HepG2 (cell line): ENCODE measurements around the gene FAM184B. TPM values are rescaled to one million over a fixed set of nuclear protein-coding genes. Genes with fewer than 3 reads are reported as not detected.

Experiments used
- EEA1 ChIP-seq: sonication (generic); formaldehyde crosslinking; IDR thresholded peaks from 2 replicates; pipeline ENCODE4 v1.5.1; 2020; ENCODE audit warnings: mild to moderate bottlenecking, missing genetic modification reagents, borderline replicate concordance
- KDM2A ChIP-seq: sonication (generic); formaldehyde crosslinking; IDR thresholded peaks from 2 replicates; pipeline ENCODE4 v1.4.0; 2020; ENCODE audit warnings: low read depth, missing genetic modification reagents, borderline replicate concordance
- MTF2 ChIP-seq: sonication (generic); formaldehyde crosslinking; IDR thresholded peaks from 2 replicates; pipeline ENCODE4 v1.5.0; 2020; ENCODE audit warnings: missing genetic modification reagents, borderline replicate concordance
- NFYC ChIP-seq: IDR thresholded peaks from 2 replicates; pipeline ENCODE4 v1.6.1; 2016; ENCODE audit warnings: missing genetic modification reagents, missing compliant biosample characterization
- SOX5 ChIP-seq: IDR thresholded peaks from 2 replicates; pipeline ENCODE4 v1.6.1; 2016; ENCODE audit warnings: borderline replicate concordance
- THYN1 ChIP-seq: sonication (generic); formaldehyde crosslinking; IDR thresholded peaks from 2 replicates; pipeline ENCODE4 v1.8.1; 2023; ENCODE audit warnings: low read depth, mild to moderate bottlenecking, moderate library complexity, missing genetic modification reagents, borderline replicate concordance
- ZNF260 ChIP-seq: sonication (generic); formaldehyde crosslinking; IDR thresholded peaks from 2 replicates; pipeline ENCODE4 v1.4.0; 2020; ENCODE audit warnings: missing genetic modification reagents, low read depth, mild to moderate bottlenecking, borderline replicate concordance
- ZNF383 ChIP-seq: sonication (generic); formaldehyde crosslinking; IDR thresholded peaks from 2 replicates; pipeline ENCODE4 v1.4.0; 2020; ENCODE audit warnings: missing genetic modification reagents, mild to moderate bottlenecking, borderline replicate concordance
- ZNF609 ChIP-seq: sonication (generic); formaldehyde crosslinking; IDR thresholded peaks from 2 replicates; pipeline ENCODE4 v1.4.0; 2020; ENCODE audit warnings: mild to moderate bottlenecking, missing genetic modification reagents, borderline replicate concordance
- ZNF839 ChIP-seq: sonication (generic); formaldehyde crosslinking; IDR thresholded peaks from 2 replicates; pipeline ENCODE4 v1.4.0; 2020; ENCODE audit warnings: missing genetic modification reagents, mild to moderate bottlenecking, borderline replicate concordance
- polyA plus RNA-seq, 8 experiments: library from polyadenylated mRNA; depleted of rRNA in 3 of 8; stranded (reverse) in 7 of 8; unstranded in 1 of 8; fragments of >200 nt; fragmentation: Illumina TruSeq in 4 of 8; extraction: Trizol in 4 of 8; gene quantifications; 2 replicates each; pipeline versions ENCODE4 v1.2.1 to v1.2.3, GENCODE V29; 2011 to 2016; ENCODE audit warnings: low read depth in 4 of 8, missing spikeins in 1 of 8, mixed read lengths in 1 of 8; ENCODE audit not compliant: insufficient read depth in 1 of 8
- total RNA-seq, 5 experiments: library from RNA; depleted of rRNA; stranded (reverse); fragments of >200 nt; fragmentation: Illumina TruSeq; extraction: Trizol; gene quantifications; 2 replicates each; pipeline ENCODE4 v1.2.3, GENCODE V29; 2016; ENCODE audit warnings: low read depth in 1 of 5
- TF ChIP-seq, protein P1 (sequence below): sonication (generic); formaldehyde crosslinking; IDR thresholded peaks from 2 replicates; pipeline ENCODE4 v1.4.0; 2020; ENCODE audit warnings: missing genetic modification reagents
- TF ChIP-seq, protein P2 (sequence below): sonication (generic); formaldehyde crosslinking; IDR thresholded peaks from 2 replicates; pipeline ENCODE4 v1.4.0; 2020; ENCODE audit warnings: missing genetic modification reagents, borderline replicate concordance
- TF ChIP-seq, protein P3 (sequence below): sonication (generic); formaldehyde crosslinking; IDR thresholded peaks from 2 replicates; pipeline ENCODE4 v1.8.0; 2022; ENCODE audit warnings: missing genetic modification reagents, mild to moderate bottlenecking, moderate library complexity, borderline replicate concordance

Gene FAM184B
- total and polyA plus RNA-seq, 2 of the 13 experiments (the other 11 are each of a cell fraction or from before 2014, with no cell fraction given), result not detected

- TF ChIP-seq THYN1 (CRISPR knock-in tag), result no peak
- TF ChIP-seq ZNF609 (CRISPR knock-in tag), result no peak
- TF ChIP-seq, protein P1, sequence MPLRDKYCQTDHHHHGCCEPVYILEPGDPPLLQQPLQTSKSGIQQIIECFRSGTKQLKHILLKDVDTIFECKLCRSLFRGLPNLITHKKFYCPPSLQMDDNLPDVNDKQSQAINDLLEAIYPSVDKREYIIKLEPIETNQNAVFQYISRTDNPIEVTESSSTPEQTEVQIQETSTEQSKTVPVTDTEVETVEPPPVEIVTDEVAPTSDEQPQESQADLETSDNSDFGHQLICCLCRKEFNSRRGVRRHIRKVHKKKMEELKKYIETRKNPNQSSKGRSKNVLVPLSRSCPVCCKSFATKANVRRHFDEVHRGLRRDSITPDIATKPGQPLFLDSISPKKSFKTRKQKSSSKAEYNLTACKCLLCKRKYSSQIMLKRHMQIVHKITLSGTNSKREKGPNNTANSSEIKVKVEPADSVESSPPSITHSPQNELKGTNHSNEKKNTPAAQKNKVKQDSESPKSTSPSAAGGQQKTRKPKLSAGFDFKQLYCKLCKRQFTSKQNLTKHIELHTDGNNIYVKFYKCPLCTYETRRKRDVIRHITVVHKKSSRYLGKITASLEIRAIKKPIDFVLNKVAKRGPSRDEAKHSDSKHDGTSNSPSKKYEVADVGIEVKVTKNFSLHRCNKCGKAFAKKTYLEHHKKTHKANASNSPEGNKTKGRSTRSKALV (CRISPR knock-in tag), result 0 out of 2 replicates have a peak, but pooled peaks have one; percentile 18
- TF ChIP-seq, protein P2, sequence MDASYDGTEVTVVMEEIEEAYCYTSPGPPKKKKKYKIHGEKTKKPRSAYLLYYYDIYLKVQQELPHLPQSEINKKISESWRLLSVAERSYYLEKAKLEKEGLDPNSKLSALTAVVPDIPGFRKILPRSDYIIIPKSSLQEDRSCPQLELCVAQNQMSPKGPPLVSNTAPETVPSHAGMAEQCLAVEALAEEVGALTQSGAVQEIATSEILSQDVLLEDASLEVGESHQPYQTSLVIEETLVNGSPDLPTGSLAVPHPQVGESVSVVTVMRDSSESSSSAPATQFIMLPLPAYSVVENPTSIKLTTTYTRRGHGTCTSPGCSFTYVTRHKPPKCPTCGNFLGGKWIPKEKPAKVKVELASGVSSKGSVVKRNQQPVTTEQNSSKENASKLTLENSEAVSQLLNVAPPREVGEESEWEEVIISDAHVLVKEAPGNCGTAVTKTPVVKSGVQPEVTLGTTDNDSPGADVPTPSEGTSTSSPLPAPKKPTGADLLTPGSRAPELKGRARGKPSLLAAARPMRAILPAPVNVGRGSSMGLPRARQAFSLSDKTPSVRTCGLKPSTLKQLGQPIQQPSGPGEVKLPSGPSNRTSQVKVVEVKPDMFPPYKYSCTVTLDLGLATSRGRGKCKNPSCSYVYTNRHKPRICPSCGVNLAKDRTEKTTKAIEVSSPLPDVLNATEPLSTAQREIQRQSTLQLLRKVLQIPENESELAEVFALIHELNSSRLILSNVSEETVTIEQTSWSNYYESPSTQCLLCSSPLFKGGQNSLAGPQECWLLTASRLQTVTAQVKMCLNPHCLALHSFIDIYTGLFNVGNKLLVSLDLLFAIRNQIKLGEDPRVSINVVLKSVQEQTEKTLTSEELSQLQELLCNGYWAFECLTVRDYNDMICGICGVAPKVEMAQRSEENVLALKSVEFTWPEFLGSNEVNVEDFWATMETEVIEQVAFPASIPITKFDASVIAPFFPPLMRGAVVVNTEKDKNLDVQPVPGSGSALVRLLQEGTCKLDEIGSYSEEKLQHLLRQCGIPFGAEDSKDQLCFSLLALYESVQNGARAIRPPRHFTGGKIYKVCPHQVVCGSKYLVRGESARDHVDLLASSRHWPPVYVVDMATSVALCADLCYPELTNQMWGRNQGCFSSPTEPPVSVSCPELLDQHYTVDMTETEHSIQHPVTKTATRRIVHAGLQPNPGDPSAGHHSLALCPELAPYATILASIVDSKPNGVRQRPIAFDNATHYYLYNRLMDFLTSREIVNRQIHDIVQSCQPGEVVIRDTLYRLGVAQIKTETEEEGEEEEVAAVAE (CRISPR knock-in tag), result no peak
- TF ChIP-seq SOX5 (CRISPR knock-in tag), result no peak
- TF ChIP-seq EEA1 (CRISPR knock-in tag), result 0 out of 2 replicates have a peak, but pooled peaks have one; percentile 60
- TF ChIP-seq KDM2A (CRISPR knock-in tag), result 0 out of 2 replicates have a peak, but pooled peaks have one; percentile 25
- TF ChIP-seq NFYC, result no peak
- TF ChIP-seq ZNF383, result no peak
- no peak for TF ChIP-seq ZNF839 (CRISPR knock-in tag)
- TF ChIP-seq MTF2 (CRISPR knock-in tag), result peak; percentile 38; the same call in 1 of the 2 replicates
- TF ChIP-seq, protein P3, sequence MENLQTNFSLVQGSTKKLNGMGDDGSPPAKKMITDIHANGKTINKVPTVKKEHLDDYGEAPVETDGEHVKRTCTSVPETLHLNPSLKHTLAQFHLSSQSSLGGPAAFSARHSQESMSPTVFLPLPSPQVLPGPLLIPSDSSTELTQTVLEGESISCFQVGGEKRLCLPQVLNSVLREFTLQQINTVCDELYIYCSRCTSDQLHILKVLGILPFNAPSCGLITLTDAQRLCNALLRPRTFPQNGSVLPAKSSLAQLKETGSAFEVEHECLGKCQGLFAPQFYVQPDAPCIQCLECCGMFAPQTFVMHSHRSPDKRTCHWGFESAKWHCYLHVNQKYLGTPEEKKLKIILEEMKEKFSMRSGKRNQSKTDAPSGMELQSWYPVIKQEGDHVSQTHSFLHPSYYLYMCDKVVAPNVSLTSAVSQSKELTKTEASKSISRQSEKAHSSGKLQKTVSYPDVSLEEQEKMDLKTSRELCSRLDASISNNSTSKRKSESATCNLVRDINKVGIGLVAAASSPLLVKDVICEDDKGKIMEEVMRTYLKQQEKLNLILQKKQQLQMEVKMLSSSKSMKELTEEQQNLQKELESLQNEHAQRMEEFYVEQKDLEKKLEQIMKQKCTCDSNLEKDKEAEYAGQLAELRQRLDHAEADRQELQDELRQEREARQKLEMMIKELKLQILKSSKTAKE (CRISPR knock-in tag), result no peak
- no peak for TF ChIP-seq ZNF260
These were observed at the start of gene FAM184B (continued) for GRCh38 chr4:17781300-17782287.
